ENCODE measurements around the gene LCN10. TPM values are rescaled to one million over a fixed set of nuclear protein-coding genes. Genes with fewer than 3 reads are reported as not detected.

LCN10 gene
- total and polyA plus RNA-seq, 2 of the 13 experiments (the other 11 are each of a cell fraction or from before 2014, with no cell fraction given), result 0.53 to 0.61 TPM

- no peak for TF ChIP-seq BATF2 (CRISPR knock-in tag; IDR thresholded peaks at IDR 0.05)
- TF ChIP-seq FOXK1 (CRISPR knock-in tag; IDR thresholded peaks at IDR 0.05; ENCODE audit: borderline replicate concordance, low read depth), result no peak
Measured at GRCh38 chr9:136746155-136746490, 3.4 kb upstream of the LCN10 start (continued).

DNA sequence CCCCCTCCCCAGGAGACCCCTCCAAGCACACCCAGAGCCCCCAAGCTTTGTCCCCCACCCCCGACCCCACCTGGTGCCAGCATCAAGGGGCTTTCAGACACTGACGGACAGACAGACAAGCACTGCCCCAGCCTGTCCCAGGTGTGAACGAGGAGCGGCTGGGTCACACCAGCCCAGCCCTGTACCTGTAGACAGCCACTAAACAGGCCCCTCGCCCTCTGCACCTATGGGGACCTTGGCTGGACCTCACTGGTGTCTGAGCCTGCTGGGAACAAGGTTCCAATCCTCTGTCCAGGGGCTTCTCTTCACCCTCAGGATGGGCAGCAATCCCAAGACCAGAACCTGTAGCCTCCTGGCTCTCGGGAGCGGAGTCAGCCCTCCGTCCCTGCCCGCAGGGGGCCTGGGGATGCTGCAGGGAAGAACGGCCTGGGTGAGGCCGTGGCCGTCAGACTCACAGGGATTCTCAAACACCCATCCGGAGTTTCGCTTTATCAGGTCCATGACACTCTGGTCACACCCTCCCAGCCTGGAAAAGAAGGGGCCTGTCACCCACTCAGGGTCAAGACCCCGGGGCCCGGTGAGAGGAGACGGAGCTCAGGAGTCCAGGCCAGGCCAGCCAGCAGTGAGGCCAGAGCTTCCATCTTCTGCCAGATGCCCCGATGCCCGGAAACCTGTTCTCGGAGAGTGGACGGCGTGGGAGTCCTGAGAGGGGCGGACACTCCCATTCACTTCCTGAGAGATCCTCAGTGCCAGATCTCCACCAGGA is 2.8 kb upstream of the LCN10 start:
- Histone ChIP-seq H3K79me2 (ENCODE audit: insufficient read depth, low read length) (no peaks in the 10 kb centered on the region), H3K9ac (ENCODE audit: insufficient read depth, low read depth, low read length) (no peak overlapping the region), H3K9me3 (ENCODE audit: low read length) (no peaks in the 10 kb centered on the region), H3K4me1 (ENCODE audit: insufficient read depth, low read length) (peaks cover 23% of the 10 kb centered on the region), H2AFZ (ENCODE audit: low read length) (no peak overlapping the region), H3K36me3 (replicated peaks in 1 of 2; ENCODE audit: control insufficient read depth in 1 of 2, insufficient read depth in 2 of 2, low read length in 2 of 2) (no peaks in the 10 kb centered on the region), H3K27me3 (ENCODE audit: control insufficient read depth in 1 of 2, insufficient read depth in 2 of 2, low read length in 2 of 2) (peaks cover 27 to 81% of the 10 kb centered on the region in 2 experiments), H3K4me3 (replicated peaks in 1 of 3; ENCODE audit: insufficient read depth in 1 of 3, low read depth in 2 of 3, low read length in 3 of 3) (no peak overlapping the region), H3K27ac (ENCODE audit: extremely low read length, insufficient read depth, low read length) (no peak overlapping the region), H3K4me2 (ENCODE audit: low read depth, low read length) (no peak overlapping the region), H4K20me1 (ENCODE audit: insufficient read depth, low read length) (no peaks in the 10 kb centered on the region)
- BruUV-seq (replicated peaks), result no TSS peak
- 28% methylated on average over 13 of the region's 23 CpGs for WGBS (ENCODE audit: low lambda C conversion rate)
- ChIA-PET CTCF (ENCODE audit: low intra/inter-chr PET ratio, low total read pairs) (no interaction called here), POLR2A (interaction anchor here (5.2 kb wide), 1 partner anchor 17 kb away, joined by 27 read pairs; no protein-coding TSS in a partner anchor)
- no peak for FAIRE-seq
- no peak for DNase-seq (ENCODE audit: low spot score)
- in situ Hi-C loops (cut with HindIII; ENCODE audit: extremely low pct_ligation_motif_present, low pct_unique_long_range_greater_than_20kb), result no loop called here
- ATAC-seq, result no peak
- intact Hi-C loops (cut with micrococcal nuclease; ENCODE audit: unreplicated experiment), result no loop called here
- 0 out of 2 replicates have a peak, but pooled peaks have one; percentile 49 for TF ChIP-seq EZH2 (conservative IDR thresholded peaks at IDR 0.05; ENCODE audit: low read depth, low read length)
- no peak for TF ChIP-seq ZNF33A (CRISPR knock-in tag; IDR thresholded peaks at IDR 0.05; ENCODE audit: borderline replicate concordance)

DNA sequence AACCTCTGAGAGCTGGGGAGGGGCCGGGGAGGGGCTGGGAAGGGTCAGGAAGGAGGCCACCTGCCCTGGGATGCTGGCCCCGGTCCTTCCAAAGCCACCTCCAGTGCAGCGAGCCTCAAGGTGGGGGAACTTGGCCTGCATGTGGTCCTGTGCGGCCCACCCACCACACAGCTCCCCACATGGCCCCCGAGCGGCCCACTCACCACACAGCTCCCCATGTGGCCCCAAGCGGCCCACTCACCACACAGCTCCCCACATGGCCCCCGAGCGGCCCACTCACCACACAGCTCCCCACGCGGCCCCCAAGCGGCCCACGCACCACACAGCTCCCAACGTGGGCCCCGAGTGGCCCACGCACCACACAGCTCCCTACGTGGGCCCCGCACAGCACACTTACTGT is 2.0 kb upstream of the LCN10 start:
- ATAC-seq (no peak), DNase-seq (ENCODE audit: low spot score) (no peak), FAIRE-seq (no peak)
- in situ Hi-C loops (cut with HindIII; ENCODE audit: extremely low pct_ligation_motif_present, low pct_unique_long_range_greater_than_20kb), result no loop called here
- Histone ChIP-seq H3K4me1 (ENCODE audit: insufficient read depth, low read length) (peaks cover 25% of the 10 kb centered on the region), H2AFZ (ENCODE audit: low read length) (no peak overlapping the region), H4K20me1 (ENCODE audit: insufficient read depth, low read length) (no peaks in the 10 kb centered on the region), H3K79me2 (ENCODE audit: insufficient read depth, low read length) (no peaks in the 10 kb centered on the region), H3K9ac (ENCODE audit: insufficient read depth, low read depth, low read length) (no peak overlapping the region), H3K27ac (ENCODE audit: extremely low read length, insufficient read depth, low read length) (no peak overlapping the region), H3K4me2 (ENCODE audit: low read depth, low read length) (no peak overlapping the region), H3K27me3 (ENCODE audit: control insufficient read depth in 1 of 2, insufficient read depth in 2 of 2, low read length in 2 of 2) (peaks cover 29 to 89% of the 10 kb centered on the region in 2 experiments), H3K4me3 (replicated peaks in 1 of 3; ENCODE audit: insufficient read depth in 1 of 3, low read depth in 2 of 3, low read length in 3 of 3) (no peak overlapping the region), H3K36me3 (replicated peaks in 1 of 2; ENCODE audit: control insufficient read depth in 1 of 2, insufficient read depth in 2 of 2, low read length in 2 of 2) (no peaks in the 10 kb centered on the region), H3K9me3 (ENCODE audit: low read length) (no peaks in the 10 kb centered on the region)
- ChIA-PET CTCF (ENCODE audit: low intra/inter-chr PET ratio, low total read pairs) (no interaction called here), POLR2A (interaction anchor here (5.2 kb wide), 1 partner anchor 16 kb away, joined by 27 read pairs; no protein-coding TSS in a partner anchor)
- intact Hi-C loops (cut with micrococcal nuclease; ENCODE audit: unreplicated experiment), result no loop called here
- TF ChIP-seq BCL3 (CRISPR knock-in tag; IDR thresholded peaks at IDR 0.05), result no peak
- no TSS peak for BruUV-seq (replicated peaks)
- 43% methylated on average over 4 of the region's 18 CpGs for WGBS (ENCODE audit: low lambda C conversion rate)
